NCI-H748 (cell line): ENCODE results near the gene MPEG1.

Experiments
- DNase-seq: peaks from one replicate; lab custom pipeline; 2025; ENCODE audit not compliant: unreplicated experiment; lab: John Stamatoyannopoulos, UW

The MPEG1 gene, protein sequence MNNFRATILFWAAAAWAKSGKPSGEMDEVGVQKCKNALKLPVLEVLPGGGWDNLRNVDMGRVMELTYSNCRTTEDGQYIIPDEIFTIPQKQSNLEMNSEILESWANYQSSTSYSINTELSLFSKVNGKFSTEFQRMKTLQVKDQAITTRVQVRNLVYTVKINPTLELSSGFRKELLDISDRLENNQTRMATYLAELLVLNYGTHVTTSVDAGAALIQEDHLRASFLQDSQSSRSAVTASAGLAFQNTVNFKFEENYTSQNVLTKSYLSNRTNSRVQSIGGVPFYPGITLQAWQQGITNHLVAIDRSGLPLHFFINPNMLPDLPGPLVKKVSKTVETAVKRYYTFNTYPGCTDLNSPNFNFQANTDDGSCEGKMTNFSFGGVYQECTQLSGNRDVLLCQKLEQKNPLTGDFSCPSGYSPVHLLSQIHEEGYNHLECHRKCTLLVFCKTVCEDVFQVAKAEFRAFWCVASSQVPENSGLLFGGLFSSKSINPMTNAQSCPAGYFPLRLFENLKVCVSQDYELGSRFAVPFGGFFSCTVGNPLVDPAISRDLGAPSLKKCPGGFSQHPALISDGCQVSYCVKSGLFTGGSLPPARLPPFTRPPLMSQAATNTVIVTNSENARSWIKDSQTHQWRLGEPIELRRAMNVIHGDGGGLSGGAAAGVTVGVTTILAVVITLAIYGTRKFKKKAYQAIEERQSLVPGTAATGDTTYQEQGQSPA

GRCh38 chr11:59212744-59213631, at the start of gene MPEG1:
TSS of gene MPEG1 (minus strand) at chr11:59212927. CDS start at chr11:59212865, 62 bp downstream.
- no peak for DNase-seq

DNA sequence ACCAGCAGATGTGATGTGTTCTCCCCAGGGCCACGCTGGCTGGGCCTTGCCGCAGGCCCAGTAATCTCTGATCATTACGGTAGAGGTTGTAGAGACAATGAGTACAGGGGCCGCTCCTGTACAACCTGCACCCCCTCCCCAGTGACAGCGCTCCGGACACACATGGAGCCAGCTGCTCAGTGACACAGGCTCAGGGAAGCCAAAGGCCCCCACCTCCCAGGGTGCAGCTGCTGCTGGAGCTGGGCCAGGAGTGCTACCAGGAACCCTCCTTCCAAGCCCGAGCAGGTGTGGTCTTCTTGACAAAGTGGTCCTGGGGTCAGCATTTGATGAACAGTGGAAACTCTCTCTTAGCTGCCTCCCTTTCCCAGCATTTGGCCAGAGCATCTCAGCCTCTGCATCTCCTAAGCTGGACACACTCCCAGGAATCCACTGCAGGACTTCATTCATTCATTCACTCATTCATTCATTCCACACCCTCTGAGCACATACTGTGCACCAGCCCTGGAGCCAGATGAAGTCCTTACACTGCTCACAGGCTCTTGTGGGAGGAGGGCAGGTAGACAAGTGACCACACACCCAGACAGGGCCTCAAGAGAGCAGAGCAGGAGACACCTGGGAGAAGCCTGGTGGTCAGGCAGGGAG, 49.6 kb upstream of the MPEG1 start:
- peak; percentile 58 for DNase-seq

DNA sequence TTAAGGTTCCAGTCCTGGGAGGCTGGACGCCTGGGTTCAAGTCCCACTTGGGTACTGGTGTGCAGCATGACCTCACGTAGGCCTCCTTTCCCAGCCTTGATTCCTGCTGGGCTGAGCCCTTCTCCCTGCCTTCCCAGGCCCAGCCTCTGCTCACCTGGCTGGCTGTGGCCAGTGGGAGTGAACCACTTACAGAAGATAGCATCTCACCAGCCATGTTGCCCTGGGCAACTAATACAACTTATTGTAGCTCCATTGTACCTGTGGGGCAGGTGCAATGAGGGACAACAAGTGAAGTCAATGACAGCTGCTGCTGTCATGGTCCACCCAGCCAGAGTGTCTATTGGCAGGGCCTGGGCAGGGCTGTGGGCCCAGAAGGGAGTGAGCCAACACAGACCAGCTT, 48.4 kb upstream of the MPEG1 start:
- peak; percentile 94 for DNase-seq

- no peak for DNase-seq
These were observed 47.2 kb upstream of the MPEG1 start for GRCh38 chr11:59259867-59260475.

GRCh38 chr11:59259047-59259446, 46.3 kb upstream of the MPEG1 start:
- no peak for DNase-seq

DNA sequence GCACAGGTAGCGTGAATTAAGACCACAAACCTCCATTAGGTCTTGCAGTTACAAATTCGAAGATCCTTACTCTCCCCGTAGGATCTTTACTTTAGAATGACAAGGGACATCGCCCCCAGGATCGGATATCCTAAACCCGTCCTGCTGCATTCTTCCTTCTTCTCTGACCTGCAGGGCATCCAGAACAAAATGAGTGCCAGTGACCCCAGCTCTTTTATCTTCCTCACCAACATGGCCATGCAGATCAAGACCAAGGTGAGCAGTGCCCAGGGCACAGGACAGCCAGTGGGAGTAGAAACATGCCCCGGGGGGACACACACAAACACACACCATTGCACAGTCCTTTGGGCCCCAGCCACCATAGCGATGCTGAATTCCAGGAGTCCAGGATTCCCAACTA, 42.6 kb upstream of the MPEG1 start:
- DNase-seq: no peak

GRCh38 chr11:59254286-59254685, 41.6 kb upstream of the MPEG1 start:
- no peak for DNase-seq

DNA sequence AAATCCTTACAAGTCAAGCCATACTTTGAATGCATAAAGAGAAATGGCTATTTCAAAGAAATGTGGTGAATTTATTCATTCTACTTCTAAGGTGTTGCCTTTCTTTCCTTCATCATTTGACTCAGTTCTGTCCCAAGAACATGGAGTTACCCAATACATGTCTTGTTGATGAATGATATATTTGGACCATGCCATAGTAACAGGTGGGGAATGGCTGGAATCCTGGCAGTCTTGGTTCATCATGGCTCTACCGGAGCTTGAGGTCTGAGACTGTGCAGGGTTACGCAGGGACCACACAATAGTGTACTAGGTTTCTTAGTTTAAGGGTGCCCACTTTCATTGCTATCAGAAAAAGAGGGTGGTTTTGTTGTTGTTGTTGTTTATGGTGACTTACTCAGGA, 40.3 kb upstream of the MPEG1 start:
- DNase-seq: no peak

- no peak for DNase-seq
These were observed 36.8 kb upstream of the MPEG1 start for GRCh38 chr11:59249535-59249934.

DNA sequence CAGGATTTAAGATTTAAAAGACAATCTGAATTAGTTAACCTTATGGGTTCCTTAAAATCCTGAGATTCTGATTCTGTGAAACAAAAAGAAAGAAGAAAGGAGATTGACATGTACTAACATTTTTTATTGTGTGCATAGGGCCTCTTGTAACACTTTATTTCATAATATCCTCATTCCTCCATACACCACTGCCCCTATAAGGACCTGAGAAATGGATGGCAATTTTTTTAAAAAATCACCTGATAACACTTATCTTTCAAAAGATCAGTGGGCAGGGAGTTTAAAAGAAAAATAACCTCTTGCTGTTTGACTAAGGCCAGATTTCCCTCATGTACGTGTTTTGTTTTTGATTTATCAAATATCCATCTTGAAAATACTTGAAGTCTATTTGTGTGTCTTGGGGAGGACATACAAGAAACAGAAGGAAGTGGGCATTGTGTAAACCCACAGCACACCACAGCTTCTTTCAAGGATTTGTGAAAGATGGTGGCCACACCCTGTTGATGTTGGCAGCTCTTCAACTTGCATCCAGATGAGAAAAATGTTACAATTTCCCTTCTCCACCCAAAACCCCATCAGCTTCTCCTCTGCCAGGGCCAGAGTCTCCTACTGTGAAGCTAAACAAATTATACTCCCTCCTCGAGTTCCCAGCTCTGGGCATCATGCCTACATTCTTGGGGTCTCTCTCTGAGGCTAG, 35.0 kb upstream of the MPEG1 start:
- DNase-seq: peak; percentile 12

- DNase-seq: no peak
These were observed 30.9 kb upstream of the MPEG1 start for GRCh38 chr11:59243633-59244032.

GRCh38 chr11:59240322-59240721, 27.6 kb upstream of the MPEG1 start:
- no peak for DNase-seq

GRCh38 chr11:59226396-59226795, 13.7 kb upstream of the MPEG1 start:
- DNase-seq: no peak

DNA sequence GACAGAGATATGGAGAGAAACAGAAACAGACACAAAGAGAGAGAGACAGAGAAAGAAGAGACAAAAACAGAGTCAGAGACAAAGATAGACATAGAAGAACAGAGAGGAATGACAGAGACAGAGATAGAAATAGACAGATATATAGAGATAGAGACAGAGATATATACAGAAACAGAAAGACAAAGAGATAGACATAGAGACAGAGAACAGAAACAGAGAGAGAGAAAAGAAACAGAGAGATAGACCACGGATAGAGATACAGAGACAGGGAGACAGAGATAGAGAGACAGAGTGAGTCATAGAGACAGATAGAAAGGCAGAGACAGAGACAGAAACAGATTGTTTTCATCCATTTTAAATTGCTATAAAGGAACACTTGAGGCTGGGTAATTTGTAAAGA, 12.3 kb upstream of the MPEG1 start:
- no peak for DNase-seq

GRCh38 chr11:59224351-59224928, 11.7 kb upstream of the MPEG1 start:
- DNase-seq: no peak

DNA sequence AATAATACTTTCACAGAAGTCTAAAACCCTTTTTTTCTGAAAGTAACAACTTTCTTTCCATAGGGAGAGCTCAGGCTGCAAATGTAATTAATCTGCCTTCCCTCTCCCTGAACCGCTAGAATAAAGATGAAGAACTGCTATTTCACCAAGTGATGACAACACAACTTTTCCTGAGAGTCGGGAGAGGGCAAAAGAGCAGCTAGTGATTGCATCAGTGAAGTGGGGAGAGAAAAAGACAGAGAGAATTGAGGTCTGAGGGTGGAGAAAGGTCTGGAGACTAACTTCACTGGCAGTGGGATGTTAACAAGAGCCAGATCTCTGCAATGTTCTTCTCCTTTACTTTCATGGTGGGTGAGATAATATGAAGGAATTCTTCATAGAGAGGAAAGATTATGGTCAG, 10.9 kb upstream of the MPEG1 start:
- no peak for DNase-seq

DNA sequence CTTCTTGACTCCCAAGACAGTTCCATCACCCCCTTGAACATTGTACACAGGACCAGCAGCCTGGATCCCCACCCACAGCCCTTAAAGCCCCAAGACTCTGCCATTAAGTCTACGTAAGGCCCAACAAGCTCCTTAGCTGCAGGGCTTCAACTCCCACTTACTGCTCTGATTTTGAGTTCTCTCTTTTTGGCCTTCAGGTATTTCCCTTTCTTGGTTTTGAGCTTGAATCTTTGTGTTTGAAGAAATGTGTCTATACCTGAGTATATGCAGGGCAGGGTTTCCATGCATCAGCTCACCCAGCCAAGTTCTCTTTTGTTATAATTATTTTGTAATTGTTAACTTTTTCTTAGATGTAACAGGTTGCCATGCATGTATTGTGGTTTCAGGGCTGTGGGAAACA, 10.4 kb upstream of the MPEG1 start:
- DNase-seq: no peak

GRCh38 chr11:59222464-59223060, 9.8 kb upstream of the MPEG1 start:
- DNase-seq: no peak

DNA sequence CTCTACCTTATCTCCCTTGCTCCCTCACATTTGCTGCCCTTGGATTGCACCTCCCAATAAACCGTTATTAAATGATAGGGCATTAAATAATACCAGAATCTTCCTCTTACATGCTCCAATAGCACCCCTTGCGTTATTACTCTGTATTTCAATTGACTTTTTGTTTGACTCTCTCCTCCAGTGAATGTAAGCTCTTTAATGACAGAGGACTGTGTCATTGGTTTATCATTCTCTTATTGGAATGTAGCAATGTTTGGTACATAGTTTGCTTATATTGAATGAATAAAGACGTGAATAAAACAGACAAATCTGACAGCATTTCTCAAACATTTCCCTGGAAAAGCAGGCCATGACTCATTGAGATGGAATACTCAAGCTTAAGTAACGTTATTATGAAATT, 8.7 kb upstream of the MPEG1 start:
- DNase-seq: no peak
